Glomerular visceral epithelial cell (primary cell): Measurements from ENCODE around the gene FAM236C.
"Not testable (repeated sequence)": the region's sequence is repeated elsewhere in the genome, so short reads cannot be mapped to it uniquely, and the experiment has no call there.

Source experiments
- DNase-seq: peaks from one replicate; pipeline ENCODE4 v3.0.0-alpha.2; 2016; ENCODE audit errors: extremely low spot score

FAM236C gene

DNA sequence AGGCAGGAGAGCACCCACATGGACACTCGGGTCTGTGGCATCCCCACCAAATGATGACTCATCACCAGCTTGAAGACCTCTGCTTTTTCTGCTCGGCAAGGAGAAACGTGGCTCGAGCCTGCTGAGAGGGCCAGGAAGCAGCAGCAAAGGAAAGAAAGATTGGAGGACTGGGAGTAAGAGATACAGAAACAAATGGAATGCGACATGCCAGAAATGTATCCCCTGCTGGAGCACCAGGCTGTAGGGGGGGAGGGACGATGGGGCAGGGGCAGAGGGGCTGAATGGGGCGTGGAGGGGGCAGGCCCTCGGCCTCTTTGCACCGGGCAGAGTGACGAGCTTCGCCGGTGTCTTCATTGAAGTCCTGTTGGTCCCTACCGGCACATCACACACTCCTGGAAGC is at the start of gene FAM236C:
FAM236C (plus strand) TSS at position 301 of the 400 bp plus-strand sequence. CDS start 100 bp downstream, outside the sequence.
- not testable (repeated sequence) for DNase-seq

DNA sequence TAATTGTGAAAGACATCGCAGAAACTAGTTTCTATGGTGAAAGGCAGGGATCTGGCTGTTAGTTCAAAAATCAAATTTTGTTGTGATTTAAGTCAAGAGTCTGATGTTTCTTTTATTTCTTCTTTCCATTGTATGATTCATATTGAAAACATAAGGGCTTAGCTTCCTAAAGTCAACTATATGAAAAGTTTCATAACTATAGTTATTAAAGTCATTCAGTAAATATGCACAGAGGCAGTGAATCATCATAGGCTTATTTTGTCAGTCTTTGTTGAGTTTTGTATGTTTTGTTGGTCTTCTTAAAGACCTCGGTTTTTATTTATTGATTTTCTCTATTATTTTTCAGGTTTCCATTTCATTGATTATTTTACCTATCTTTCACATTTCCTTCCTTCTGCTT is 29.5 kb upstream of the FAM236C start:
- not testable (repeated sequence) for DNase-seq

DNA sequence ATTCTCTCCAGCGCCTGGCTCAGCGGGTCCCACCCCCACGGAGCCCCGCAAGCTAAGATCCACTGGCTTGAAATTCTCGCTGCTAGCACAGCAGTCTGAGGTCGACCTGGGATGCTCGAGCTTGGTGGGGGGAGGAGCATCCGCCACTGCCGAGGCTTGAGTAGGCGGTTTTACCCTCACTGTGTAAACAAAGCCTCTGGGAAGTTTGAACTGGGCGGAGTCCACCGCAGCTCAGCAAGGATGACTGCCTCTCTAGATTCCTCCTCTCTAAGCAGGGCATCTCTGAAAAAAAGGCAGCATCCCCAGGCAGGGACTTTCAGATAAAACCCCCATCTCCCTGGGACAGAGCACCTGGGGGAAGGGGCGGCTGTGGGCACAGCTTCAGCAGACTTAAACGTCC is 22.7 kb upstream of the FAM236C start:
- DNase-seq, result not testable (repeated sequence)

DNA sequence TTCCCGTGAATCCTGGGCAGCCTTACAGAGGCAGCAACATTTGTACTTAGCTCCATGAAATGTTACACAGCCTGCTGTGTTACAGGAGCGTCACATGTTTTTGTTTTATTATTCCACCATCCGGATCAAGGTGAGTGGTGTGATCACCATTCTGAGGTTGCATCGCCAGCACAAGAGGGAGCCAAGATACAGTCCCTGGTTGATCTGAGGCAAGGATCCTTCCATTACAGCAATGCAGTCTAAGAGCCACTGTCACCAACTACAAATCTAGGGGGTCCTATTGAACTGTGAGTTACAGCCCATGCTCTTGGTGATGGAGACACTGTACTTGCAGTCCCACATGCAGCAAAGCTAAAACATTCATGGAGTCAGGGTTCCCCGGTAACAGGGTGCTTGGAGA is 3.7 kb downstream of the FAM236C start:
- DNase-seq, result not testable (repeated sequence)

DNA sequence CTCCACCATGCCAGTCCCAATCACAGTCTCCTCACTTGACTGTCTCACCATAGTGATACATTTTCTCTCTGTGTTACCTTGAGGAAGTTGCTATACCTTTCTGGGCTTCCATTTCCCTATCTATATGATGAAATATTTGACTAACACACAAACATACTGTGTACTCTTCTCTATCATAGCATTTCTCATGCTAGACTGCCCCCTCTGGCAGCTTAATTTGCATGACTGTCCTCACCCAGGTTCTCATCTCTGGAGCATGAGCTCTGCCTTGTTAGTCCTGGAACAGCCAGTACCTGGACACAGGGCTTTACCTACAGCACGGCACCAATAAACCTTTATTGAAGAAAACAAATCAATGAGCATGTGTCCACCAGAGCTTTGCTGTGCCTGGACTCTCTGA is 19.9 kb downstream of the FAM236C start:
- not testable (repeated sequence) for DNase-seq

DNA sequence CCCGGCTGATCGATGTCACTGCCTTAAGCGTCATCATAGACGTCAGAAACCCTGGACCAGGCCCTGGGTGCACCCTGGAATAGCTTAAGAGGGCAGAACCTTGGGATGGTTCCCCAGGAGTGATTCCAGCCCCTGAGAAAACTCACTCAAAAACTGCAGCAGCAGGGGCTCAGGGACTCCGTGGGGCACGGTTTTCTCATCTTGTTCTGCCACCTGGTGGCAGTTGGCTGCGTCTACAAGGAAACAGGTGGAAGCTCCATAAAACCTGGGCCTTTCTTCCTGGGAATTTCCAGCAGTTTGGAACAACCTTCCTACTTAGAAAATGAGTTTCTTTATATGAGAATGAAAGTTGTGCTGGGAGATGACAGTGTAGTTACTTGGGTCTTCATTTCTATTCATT is 24.0 kb downstream of the FAM236C start:
- DNase-seq, result not testable (repeated sequence)

DNA sequence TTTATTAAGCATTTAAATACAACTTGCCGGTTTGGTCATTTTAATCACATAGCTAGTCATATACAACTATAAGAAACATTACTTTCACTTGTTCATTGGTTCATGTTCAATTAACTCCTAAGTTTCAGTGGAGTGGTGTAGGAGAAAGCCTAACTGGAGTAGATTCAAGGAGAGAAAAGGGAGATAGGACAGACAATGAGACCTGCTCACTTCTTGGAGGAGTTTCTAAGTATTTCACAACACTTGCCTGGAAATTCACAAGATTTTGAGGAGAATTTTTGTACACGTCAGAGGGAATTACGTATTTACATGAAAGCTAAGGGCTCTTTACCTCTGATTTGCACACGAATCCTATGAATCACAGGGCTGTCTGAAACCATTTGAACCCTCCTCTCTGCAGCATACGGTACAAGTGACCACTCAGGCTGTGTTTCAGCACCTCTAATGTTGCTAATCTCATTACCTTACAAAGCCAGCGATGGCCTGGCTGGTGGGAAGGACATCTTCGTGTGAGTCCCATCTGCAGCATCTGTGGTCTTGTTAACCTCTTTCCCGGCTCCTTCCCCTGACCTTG is 24.6 kb downstream of the FAM236C start:
- DNase-seq, result not testable (repeated sequence)

DNA sequence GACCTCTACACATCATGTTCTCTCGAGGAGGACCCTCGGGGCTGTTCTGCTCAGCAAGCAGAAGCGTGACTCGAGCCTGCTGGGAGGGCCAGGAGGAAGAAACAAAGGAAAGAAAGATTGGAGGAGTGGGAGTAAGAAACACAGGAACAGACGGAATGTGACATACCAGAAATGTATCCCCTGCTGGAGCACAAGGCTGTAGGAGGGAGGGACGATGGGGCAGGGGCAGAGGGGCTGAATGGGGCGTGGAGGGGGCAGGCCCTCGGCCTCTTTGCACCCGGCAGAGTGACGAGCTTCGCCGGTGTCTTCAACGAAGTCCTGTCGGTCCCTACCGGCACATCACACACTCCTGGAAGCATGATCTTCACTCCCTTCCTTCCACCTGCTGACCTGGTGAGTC is 25.5 kb downstream of the FAM236C start, which contains the start of gene FAM236A:
FAM236A (plus strand) TSS at position 301 of the 400 bp plus-strand sequence; CDS start at position 358, 57 bp downstream.
- DNase-seq, result not testable (repeated sequence)

DNA sequence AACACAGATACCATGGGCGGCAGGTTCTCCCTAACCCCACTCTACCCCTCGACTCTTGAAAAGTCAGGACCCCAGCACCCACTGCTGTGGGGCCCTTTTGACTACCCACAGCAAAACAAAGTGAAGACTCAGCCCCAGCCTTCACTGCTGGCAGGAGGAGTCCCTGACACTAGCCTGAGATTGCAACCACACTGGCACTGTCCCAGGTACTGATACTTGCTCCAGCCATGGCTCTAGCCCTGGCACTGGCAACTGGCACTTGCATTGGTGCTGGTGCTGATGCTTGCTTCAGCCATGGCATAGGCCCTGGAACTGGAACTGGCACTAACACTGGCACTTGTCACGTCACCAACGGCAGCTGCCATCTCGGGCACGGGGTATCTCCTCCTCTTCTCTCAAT is 29.9 kb downstream of the FAM236C start:
- not testable (repeated sequence) for DNase-seq

DNA sequence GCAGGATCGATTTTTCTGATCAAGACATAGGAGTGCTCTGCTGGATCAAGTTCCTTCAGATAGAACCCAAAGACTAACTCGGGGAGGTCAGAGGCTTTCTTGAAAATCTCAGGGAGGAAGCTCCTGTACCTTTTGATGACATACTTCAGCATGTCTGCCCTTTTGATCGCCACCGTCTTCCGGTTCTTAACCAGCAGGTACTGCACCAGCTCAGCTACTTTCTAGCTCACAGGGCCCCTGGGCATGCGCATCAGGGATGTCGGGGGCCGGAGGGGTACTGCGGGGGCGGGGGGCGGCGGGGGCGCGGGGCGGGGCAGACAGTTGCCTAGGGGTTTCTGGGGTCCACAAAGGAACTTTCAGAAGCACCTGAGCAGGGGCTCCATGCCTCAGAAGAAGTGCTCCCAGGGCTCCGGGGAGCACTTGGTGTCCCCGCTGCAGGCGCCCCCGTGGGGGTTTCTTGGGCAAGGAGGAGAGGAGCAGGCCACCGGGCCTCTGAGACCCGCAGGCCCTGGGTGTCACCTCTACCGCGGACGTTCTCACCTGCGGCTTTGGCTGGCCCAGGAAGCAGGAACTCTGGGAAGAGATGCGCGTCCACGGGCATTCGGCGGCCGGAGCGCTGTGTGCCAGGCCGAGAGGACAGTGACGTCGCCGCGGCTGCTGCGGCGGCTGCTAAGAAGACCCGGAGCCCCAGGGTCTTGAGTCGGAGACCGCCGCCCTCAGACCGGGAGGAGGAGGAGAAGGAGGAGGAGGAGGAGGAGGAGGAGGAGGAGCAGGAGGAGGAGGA is 30.8 kb downstream of the FAM236C start:
- DNase-seq, result not testable (repeated sequence)

DNA sequence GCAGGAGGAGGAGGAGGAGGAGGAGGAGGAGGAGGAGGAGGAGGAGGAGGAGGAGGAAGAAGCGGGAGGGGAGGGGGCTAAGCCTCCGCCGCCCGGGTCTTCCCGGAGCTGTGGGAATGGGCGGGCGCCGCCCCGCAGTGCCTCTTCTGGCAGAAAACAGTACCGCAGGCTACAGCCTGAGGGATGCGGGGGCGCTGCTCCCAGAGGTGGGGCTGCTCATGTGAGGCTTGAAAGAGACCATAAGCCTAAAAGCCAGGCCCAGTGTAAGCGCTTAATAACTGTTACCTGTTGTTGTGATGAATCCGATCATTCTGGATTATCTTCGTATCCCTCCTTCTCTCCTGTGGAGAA is 31.4 kb downstream of the FAM236C start, which contains the start of gene DMRTC1:
DMRTC1 (minus strand) TSS at position 19 of the 351 bp plus-strand sequence. CDS start 68,143 bp downstream, outside the sequence.
- DNase-seq, result not testable (repeated sequence)

DNA sequence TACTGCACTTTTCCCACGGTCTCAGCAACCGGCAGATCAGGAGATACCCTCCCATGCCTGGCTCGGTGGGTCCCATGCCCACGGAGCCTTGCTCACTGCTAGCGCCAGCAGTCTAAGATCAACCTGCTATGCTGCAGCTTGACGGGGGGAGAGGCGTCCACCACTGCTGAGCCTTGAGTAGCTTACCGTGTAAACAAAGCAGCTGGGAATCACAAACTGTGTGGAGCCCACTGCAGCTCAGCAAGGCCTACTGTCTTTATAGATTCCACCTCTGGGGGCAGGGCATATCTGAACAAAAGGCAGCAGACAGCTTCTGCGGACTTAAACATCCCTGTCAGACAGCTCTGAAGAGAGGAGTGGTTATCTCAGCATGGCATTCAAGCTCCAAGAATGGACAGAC is 47.6 kb downstream of the FAM236C start:
- DNase-seq, result not testable (repeated sequence)
